Neural cell (in vitro differentiated cells): ENCODE measurements around the gene SLC4A3.

Experiments
- CTCF ChIP-seq: fragments of 450-650 bp; IDR thresholded peaks from 2 replicates; pipeline ENCODE4 v1.5.1; 2014; ENCODE audit warnings: antibody characterized with exemption, mild to moderate bottlenecking, moderate library complexity; ENCODE audit not compliant: poor library complexity, severe bottlenecking
- EP300 ChIP-seq: fragments of 450-650 bp; conservative IDR thresholded peaks from 2 replicates; pipeline ENCODE4 v1.6.1; 2014; ENCODE audit warnings: antibody characterized with exemption, mild to moderate bottlenecking, moderate library complexity; ENCODE audit not compliant: poor library complexity, severe bottlenecking
- MXI1 ChIP-seq: fragments of 450-650 bp; conservative IDR thresholded peaks from 2 replicates; pipeline ENCODE4 v1.6.1; 2014; ENCODE audit warnings: antibody characterized with exemption, mild to moderate bottlenecking; ENCODE audit not compliant: poor library complexity, severe bottlenecking
- POLR2AphosphoS5 ChIP-seq: IDR thresholded peaks from 2 replicates; pipeline ENCODE4 v1.6.1; 2012
- RAD21 ChIP-seq: fragments of 450-650 bp; conservative IDR thresholded peaks from 2 replicates; pipeline ENCODE4 v1.6.1; 2014; ENCODE audit warnings: antibody characterized with exemption, mild to moderate bottlenecking, moderate library complexity
- REST ChIP-seq: IDR thresholded peaks from 2 replicates; pipeline ENCODE4 v1.6.1; 2012; ENCODE audit warnings: borderline replicate concordance
- SMC3 ChIP-seq: fragments of 450-650 bp; conservative IDR thresholded peaks from 2 replicates; pipeline ENCODE4 v1.6.1; 2014; ENCODE audit warnings: antibody characterized with exemption, mild to moderate bottlenecking, moderate library complexity; ENCODE audit not compliant: poor library complexity

- TF ChIP-seq CTCF: no peak
- no peak for TF ChIP-seq RAD21
- TF ChIP-seq SMC3: no peak
- TF ChIP-seq REST: no peak
- no peak for TF ChIP-seq EP300
- TF ChIP-seq POLR2AphosphoS5: no peak
- TF ChIP-seq MXI1: no peak
Measured at GRCh38 chr2:219687882-219688559, 60.6 kb downstream of the SLC4A3 start.
